ENCODE measurements around the gene KRT33B. TPM values are rescaled to one million over a fixed set of nuclear protein-coding genes. Genes with fewer than 3 reads are reported as not detected.

Gene KRT33B
- total RNA-seq, 1 donor from 2014 or later = 0.08 TPM

GRCh38 chr17:41325611-41326010 is 44.0 kb downstream of the KRT33B start:
- DNase-seq (ENCODE audit: low read depth) = no peak

DNA sequence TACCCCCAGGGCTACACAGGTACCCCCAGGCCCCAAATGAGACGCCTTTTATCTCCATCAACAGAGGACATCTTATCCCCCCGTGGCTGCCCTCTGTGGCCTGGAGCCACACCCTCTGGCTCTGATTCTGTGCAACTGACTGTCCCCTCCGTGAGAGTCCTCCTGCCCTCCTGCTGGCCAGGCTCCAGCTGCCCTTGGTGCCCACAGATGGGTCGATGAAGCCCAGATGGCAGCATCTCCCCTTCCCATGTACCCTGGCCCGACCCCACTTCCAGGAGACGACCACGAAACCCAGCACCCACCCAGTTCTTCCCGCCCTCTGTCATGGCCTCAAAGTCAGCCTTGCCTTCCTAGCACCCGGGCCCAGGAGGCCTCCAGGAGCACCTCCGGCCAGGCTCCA is 44.5 kb downstream of the KRT33B start:
- no peak for DNase-seq (ENCODE audit: low read depth)

DNA sequence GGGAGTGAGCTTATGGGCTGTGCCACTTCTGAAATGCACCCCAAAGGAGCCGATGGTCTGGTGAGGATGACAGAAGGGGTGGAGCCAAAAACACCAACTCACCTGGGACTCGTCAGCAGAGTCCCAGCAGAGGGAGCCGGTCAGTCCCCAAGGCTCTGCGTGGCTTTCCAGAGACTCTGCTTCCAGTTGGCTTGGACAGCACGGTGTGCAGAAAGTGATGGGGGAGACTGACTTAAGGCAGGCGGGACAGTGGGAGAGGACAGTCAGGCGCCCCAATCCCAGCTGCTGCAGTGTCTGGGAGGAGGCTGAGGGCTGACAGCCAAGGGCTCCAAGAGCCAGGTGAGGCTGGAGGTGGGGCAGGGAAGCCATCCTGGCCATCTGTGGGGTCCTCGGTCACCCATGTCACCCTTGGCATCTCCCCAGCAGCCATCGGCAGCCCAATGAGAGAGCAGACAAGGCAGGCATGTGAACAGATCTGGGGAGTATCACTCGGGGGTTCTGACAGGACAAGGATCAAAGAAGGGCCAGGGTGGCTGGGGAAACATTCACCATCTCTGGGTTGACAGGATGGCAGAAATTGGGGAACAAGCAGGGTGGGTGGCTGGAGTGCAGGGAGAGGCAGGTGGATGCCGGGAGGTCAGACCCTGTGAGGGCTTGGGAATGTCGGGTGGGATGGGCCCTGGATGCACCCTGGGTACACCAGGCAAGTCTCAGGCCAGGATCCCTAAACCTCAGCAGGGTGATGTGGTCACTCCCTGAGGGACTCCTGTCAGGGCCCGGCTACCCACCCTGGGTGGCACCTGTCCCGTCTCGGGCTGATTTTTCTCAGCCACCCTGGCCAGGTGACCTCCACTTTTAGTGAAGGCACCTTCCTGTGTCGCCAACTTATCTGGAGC is 45.2 kb downstream of the KRT33B start:
- no peak for DNase-seq (ENCODE audit: low read depth)

DNA sequence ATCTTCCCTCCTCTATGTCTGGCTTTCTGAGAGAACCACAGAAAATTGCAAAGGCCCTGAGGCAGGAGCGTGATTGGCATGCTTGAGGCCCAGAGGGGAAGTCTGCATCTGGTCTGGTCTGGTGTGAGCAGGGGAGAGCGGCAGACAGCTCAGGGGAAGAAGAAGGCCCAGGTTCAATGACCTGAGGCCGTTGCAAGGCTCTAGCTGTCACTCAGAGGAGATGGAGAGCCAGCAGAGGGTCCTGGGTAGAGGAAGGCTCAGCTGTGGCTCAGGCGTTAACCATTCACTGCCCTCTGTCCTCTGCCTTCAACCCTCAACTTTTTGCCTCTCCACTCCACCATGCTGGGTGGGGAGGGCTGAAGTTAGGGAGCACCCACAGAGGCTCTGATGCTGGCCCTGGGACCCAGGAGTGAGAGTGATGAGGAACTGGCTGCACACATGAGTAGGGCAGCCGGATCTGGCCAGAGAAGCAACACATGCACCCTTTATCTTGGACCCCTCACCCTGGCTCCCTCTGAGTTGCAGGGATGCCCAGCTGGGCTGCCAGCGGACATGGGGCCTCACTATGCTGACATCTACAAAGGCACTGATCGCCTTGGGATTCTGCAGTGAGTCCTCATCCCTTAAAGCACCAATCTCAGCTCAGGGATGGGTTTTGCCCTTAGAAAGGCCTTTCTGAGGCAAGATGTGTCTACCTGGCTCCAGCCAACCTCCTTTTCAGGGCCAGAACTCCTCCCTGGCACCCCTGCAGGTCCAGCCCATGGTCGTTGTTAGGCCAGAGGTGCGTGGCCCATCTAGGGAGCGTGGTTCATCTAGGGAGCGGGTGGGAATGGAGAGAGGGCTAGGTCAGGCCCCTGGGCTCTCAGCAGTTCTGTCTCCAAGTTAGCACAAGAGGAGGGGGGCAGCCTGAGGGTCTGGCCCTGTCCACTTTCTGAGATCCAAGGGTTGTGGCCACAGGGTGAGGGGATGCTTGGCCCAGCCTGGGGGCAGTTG is 46.4 kb downstream of the KRT33B start:
- no peak for DNase-seq (ENCODE audit: low read depth)

- peak; percentile 56 for DNase-seq (ENCODE audit: low read depth)
These were observed 47.3 kb downstream of the KRT33B start for GRCh38 chr17:41322094-41322902.

DNA sequence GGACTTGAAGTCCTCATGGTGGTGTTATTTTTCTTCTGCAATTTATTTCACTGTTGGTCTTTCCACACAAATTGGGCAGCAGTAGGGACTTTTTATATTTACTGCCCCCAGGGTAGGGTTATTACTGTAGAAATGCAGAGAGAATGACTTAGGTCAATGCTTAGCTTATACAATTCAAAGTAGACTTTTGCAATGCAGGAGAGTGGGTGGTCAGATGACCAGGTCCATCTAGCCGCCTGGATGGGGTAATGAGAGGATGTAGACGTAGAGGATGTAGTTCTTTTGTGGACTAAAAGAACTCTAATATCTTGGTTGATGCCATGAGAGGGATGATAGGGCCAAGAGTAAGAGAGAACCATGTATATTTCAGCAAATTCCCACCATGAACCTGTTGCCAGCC is 51.4 kb downstream of the KRT33B start:
- no peak for DNase-seq (ENCODE audit: low read depth)

DNA sequence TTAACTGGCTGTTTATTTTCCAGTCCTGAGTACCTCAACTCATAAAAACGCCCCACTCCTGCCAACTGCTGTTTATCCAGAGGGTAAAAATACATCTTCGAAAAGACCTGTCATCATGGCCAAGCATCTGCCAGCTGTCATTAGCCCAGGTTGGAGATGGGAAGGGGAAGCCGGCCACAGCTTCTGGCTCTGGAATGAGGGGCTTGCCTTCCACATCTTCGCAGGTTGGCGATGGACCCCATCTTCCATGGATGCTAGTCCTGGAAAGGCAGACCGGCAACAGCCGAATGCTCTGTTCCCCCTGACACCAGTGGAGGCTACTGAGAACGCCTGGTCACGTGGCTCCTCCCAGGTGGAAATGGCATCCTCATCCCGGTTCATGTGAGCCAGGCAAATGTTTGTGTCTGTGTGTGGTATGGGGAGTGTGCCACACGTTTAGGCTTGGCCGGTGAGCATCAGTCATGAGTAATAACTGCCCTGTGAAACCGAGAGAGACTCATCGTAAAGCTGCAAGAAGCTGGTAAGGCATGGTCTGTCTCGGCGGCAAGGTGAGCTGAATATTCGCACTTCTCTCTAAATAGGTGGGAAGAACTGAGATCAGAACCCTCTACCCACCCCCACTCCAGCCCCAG is 53.7 kb downstream of the KRT33B start:
- DNase-seq (ENCODE audit: low read depth) = no peak

DNA sequence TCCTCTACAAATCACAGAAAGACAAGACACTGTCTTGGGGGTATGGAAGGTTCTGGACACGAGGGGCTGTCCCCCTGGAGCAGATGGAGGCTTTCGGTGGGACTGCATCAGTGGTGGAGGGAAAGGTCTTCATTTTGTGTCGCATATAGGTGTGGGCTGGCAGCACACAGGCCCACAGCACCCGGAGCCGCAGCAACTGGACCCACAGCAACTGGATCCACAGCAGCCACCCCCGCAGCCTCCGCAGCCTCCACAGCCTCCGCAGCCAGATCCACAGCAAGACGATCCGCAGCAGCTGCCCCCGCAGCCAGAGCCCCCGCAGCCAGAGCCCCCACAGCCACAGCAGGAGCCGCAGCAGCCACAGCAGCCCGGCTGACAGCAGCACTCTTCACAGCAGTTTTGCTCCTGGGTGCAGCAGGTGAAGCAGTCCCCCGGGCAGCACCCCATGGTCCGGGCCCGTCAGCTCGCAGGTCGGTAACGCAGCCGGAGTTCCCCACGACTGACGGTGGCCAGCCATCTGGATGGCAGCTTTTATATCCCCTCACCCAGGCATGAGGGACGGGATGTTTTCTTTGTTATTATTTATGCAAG is 54.3 kb downstream of the KRT33B start, which contains the start of gene KRTAP17-1:
Gene KRTAP17-1 (minus strand): TSS at position 507 of the 591 bp plus-strand sequence. CDS start 60 bp downstream, at position 447.
- no peak for DNase-seq (ENCODE audit: low read depth)

Other genes starting within 250 kb of the KRT33B start
- gene KRTAP4-12, start 245.6 kb downstream of the KRT33B start, total RNA-seq = not detected in 2 replicates
- not detected in 2 replicates for gene KRTAP4-6, start 229.3 kb downstream of the KRT33B start, total RNA-seq
- not detected in 2 replicates for gene KRTAP4-5, start 220.0 kb downstream of the KRT33B start, total RNA-seq
- gene KRTAP4-4, start 209.1 kb downstream of the KRT33B start, total RNA-seq = not detected in 2 replicates
- gene KRTAP4-3, start 201.6 kb downstream of the KRT33B start, total RNA-seq = not detected in 2 replicates
- not detected in 2 replicates for gene KRTAP4-2, start 191.6 kb downstream of the KRT33B start, total RNA-seq
- not detected in 2 replicates for gene KRTAP4-1, start 184.9 kb downstream of the KRT33B start, total RNA-seq
- not detected in 2 replicates for gene KRTAP9-1, start 179.9 kb downstream of the KRT33B start, total RNA-seq
- not detected in 2 replicates for gene KRTAP9-2, start 143.2 kb downstream of the KRT33B start, total RNA-seq
- not detected in 2 replicates for gene KRTAP9-3, start 137.4 kb downstream of the KRT33B start, total RNA-seq
- gene KRTAP9-8, start 131.8 kb downstream of the KRT33B start, total RNA-seq = not detected in 2 replicates
- gene KRTAP9-4, start 120.1 kb downstream of the KRT33B start, total RNA-seq = not detected in 2 replicates
- not detected in 2 replicates for gene KRTAP9-9, start 114.4 kb downstream of the KRT33B start, total RNA-seq
- gene KRTAP9-6, start 104.4 kb downstream of the KRT33B start, total RNA-seq = not detected in 2 replicates
- not detected in 2 replicates for gene KRTAP9-7, start 94.1 kb downstream of the KRT33B start, total RNA-seq
- gene KRTAP29-1, start 67.0 kb downstream of the KRT33B start, total RNA-seq = not detected in 2 replicates
- not detected in 2 replicates for gene KRTAP16-1, start 60.5 kb downstream of the KRT33B start, total RNA-seq
- not detected in 2 replicates for gene KRTAP17-1, start 54.1 kb downstream of the KRT33B start, total RNA-seq
- not detected in 2 replicates for gene KRT33A, start 19.0 kb downstream of the KRT33B start, total RNA-seq
- gene KRT34, start 12.5 kb upstream of the KRT33B start, total RNA-seq = 0.16 TPM in 1 of 2 replicates, not detected in the other
- gene KRT31, start 27.8 kb upstream of the KRT33B start, total RNA-seq = 0.52 and 0.86 TPM in 2 replicates
- not detected in 2 replicates for gene KRT37, start 54.8 kb upstream of the KRT33B start, total RNA-seq
- not detected in 2 replicates for gene KRT38, start 71.2 kb upstream of the KRT33B start, total RNA-seq
- gene KRT32, start 97.6 kb upstream of the KRT33B start, total RNA-seq = not detected in 2 replicates
- gene KRT35, start 111.3 kb upstream of the KRT33B start, total RNA-seq = not detected in 2 replicates
- gene KRT36, start 120.1 kb upstream of the KRT33B start, total RNA-seq = not detected in 2 replicates
- gene KRT13, start 135.8 kb upstream of the KRT33B start, total RNA-seq = not detected in 2 replicates
- gene KRT15, start 149.1 kb upstream of the KRT33B start, total RNA-seq = not detected in 2 replicates
- gene KRT19, start 158.5 kb upstream of the KRT33B start, total RNA-seq = not detected in 2 replicates
- gene KRT9, start 202.2 kb upstream of the KRT33B start, total RNA-seq = not detected in 2 replicates
- gene KRT14, start 217.1 kb upstream of the KRT33B start, total RNA-seq = not detected in 2 replicates
- gene KRT16, start 243.0 kb upstream of the KRT33B start, total RNA-seq = not detected in 2 replicates